ENCODE measurements around the gene ZAP70. TPM values are rescaled to one million over a fixed set of nuclear protein-coding genes. Genes with fewer than 3 reads are reported as not detected.

Gene ZAP70
- total and polyA plus RNA-seq, 2 donors (not counting 3 experiments of a cell fraction or from before 2014, with no cell fraction given), result 0.14 TPM; not detected in 1

DNA sequence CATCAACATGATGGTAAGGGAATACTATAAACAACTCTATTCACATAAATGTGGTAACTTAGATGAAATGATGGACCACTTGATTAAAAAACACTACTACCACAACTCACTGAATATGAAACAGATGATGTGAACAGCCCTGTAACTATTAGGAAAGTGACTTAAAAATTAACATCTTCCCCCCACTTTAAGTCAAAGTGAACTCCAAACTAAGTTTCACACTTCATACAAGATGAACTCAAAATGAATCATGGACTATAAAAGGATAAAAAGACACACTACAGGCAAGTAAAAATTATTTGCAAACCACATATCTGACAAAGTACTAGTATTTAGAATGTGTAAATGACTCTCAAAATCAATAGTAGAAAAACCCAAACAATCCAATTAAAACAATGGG lies 71.6 kb downstream of the ZAP70 start:
- Histone ChIP-seq H3K4me2 (ENCODE audit: insufficient read depth, low read length) (no peak overlapping the region), H3K4me1 (ENCODE audit: control insufficient read depth, extremely low read depth, insufficient read depth, low read length) (no peaks in the 10 kb centered on the region), H3K27ac (ENCODE audit: insufficient read depth, low read depth, low read length) (no peak overlapping the region), H3K27me3 (ENCODE audit: control insufficient read depth in 2 of 2, insufficient read depth in 2 of 2, low read length in 2 of 2) (no peaks in the 10 kb centered on the region), H3K9ac (replicated peaks; ENCODE audit: extremely low read depth, insufficient read depth, low read length) (no peak overlapping the region), H2AFZ (ENCODE audit: low read depth, low read length) (no peak overlapping the region), H3K4me3 (replicated peaks in 1 of 3; ENCODE audit: insufficient read depth in 1 of 3, low read depth in 1 of 3, low read length in 3 of 3) (no peak overlapping the region), H3K79me2 (ENCODE audit: control insufficient read depth, insufficient read depth, low read length) (no peaks in the 10 kb centered on the region), H4K20me1 (replicated peaks; ENCODE audit: control insufficient read depth, extremely low read depth, insufficient read depth, low read length) (no peaks in the 10 kb centered on the region), H3K9me3 (replicated peaks; ENCODE audit: control insufficient read depth, insufficient read depth, low read length) (no peaks in the 10 kb centered on the region), H3K9me1 (replicated peaks; ENCODE audit: control insufficient read depth, extremely low read depth, insufficient read depth, low read length) (no peaks in the 10 kb centered on the region), H3K36me3 (ENCODE audit: control insufficient read depth in 2 of 2, extremely low read depth in 1 of 2, insufficient read depth in 2 of 2, low read length in 2 of 2) (no peaks in the 10 kb centered on the region)
- DNase-seq (ENCODE audit: low read depth, low spot score) (no peak), FAIRE-seq (no peak)
- dilution Hi-C loops (cut with MboI; ENCODE audit: extremely low pct_ligation_motif_present, low sequenced_read_pairs), result no loop called here
- TF ChIP-seq, protein P1, sequence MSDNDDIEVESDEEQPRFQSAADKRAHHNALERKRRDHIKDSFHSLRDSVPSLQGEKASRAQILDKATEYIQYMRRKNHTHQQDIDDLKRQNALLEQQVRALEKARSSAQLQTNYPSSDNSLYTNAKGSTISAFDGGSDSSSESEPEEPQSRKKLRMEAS (IDR thresholded peaks at IDR 0.05; ENCODE audit: insufficient read depth, insufficient read length), result no peak
- no peak for TF ChIP-seq POLR2AphosphoS5 (IDR thresholded peaks at IDR 0.05; ENCODE audit: insufficient read depth, low read depth, low read length)
- TF ChIP-seq POLR2A (IDR thresholded peaks at IDR 0.05; ENCODE audit: low read depth, low read length), result no peak
- TF ChIP-seq GATA2 (IDR thresholded peaks at IDR 0.05; ENCODE audit: insufficient read depth, insufficient read length, low read depth, low read length), result no peak
- TF ChIP-seq MYC (IDR thresholded peaks at IDR 0.05; ENCODE audit: low read depth, low read length), result no peak
- TF ChIP-seq EZH2 (IDR thresholded peaks at IDR 0.05; ENCODE audit: borderline replicate concordance, low read depth, low read length, severe bottlenecking), result no peak
- TF ChIP-seq JUN (IDR thresholded peaks at IDR 0.05; ENCODE audit: borderline replicate concordance, insufficient read depth, insufficient read length, low read depth), result no peak
- TF ChIP-seq, protein P2, sequence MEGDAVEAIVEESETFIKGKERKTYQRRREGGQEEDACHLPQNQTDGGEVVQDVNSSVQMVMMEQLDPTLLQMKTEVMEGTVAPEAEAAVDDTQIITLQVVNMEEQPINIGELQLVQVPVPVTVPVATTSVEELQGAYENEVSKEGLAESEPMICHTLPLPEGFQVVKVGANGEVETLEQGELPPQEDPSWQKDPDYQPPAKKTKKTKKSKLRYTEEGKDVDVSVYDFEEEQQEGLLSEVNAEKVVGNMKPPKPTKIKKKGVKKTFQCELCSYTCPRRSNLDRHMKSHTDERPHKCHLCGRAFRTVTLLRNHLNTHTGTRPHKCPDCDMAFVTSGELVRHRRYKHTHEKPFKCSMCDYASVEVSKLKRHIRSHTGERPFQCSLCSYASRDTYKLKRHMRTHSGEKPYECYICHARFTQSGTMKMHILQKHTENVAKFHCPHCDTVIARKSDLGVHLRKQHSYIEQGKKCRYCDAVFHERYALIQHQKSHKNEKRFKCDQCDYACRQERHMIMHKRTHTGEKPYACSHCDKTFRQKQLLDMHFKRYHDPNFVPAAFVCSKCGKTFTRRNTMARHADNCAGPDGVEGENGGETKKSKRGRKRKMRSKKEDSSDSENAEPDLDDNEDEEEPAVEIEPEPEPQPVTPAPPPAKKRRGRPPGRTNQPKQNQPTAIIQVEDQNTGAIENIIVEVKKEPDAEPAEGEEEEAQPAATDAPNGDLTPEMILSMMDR (IDR thresholded peaks at IDR 0.05; ENCODE audit: extremely low read depth in 1 of 2, insufficient read depth in 1 of 2, low read depth in 1 of 2, low read length in 2 of 2), result no peak
- TF ChIP-seq FOS (IDR thresholded peaks at IDR 0.05; ENCODE audit: borderline replicate concordance, insufficient read depth, low read length), result no peak
- intact Hi-C loops (cut with micrococcal nuclease), result no loop called here
- no TSS peak for BruUV-seq (replicated peaks)
- POLR2A ChIA-PET, result no interaction called here
- CTCF ChIA-PET, result no interaction called here
